H1 (cell line): Measurements from ENCODE around the gene LPXN. TPM values are rescaled to one million over a fixed set of nuclear protein-coding genes. Genes with fewer than 3 reads are reported as not detected.

ENCODE experiments used
- BCL11A ChIP-seq, 2 experiments: IDR thresholded peaks; one replicate each; pipeline ENCODE4 v1.6.1; 2011; ENCODE audit warnings: low read depth in 2 of 2, low read length in 2 of 2, mild to moderate bottlenecking in 2 of 2
- CHD1 ChIP-seq: IDR thresholded peaks from 2 replicates; pipeline ENCODE4 v1.6.1; 2012; ENCODE audit warnings: low read depth, low read length, improper control_type of control experiment
- CREB1 ChIP-seq: IDR thresholded peaks from 2 replicates; pipeline ENCODE4 v1.6.1; 2012; ENCODE audit warnings: inconsistent platforms
- HDAC6 ChIP-seq: IDR thresholded peaks from one replicate; pipeline ENCODE4 v1.7.1; 2012; ENCODE audit warnings: low read depth, mild to moderate bottlenecking, inconsistent platforms, low read length, moderate library complexity
- RNF2 ChIP-seq: fragments of 200-900, 300-1000 bp; sonication (generic); IDR thresholded peaks from 2 replicates; pipeline ENCODE4 v1.7.1; 2016; ENCODE audit warnings: borderline replicate concordance, low read depth, mild to moderate bottlenecking, antibody characterized with exemption, low read length; ENCODE audit not compliant: poor library complexity, severe bottlenecking; ENCODE audit errors: missing control alignments
- SIN3A ChIP-seq, 2 experiments: IDR thresholded peaks in 1 of 2; conservative IDR thresholded peaks in 1 of 2; 2 replicates each; pipeline ENCODE4 v1.6.1; 2011 to 2012; ENCODE audit warnings: low read length in 2 of 2, improper control_type of control experiment in 1 of 2, low read depth in 1 of 2, mild to moderate bottlenecking in 1 of 2
- polyA plus RNA-seq, 7 experiments: library from polyadenylated mRNA; depleted of rRNA in 3 of 7; stranded (reverse) in 5 of 7; unstranded in 2 of 7; fragments of >200 nt in 5 of 7; fragments of 200-250 nt in 2 of 7; gene quantifications; 1 replicate in 5 of 7; 2 replicates in 1 of 7; 4 replicates in 1 of 7; pipeline versions ENCODE4 v1.2.1 to v1.2.3, GENCODE V29; 2011 to 2013; ENCODE audit warnings: missing spikeins in 2 of 7, mixed read lengths in 2 of 7
- total RNA-seq: library from RNA; stranded (reverse); fragmentation: NEBNext Ultra II Directional; extraction: Animal tissue kit (Norgen Biotek cat#: 25700); gene quantifications from 2 replicates; pipeline ENCODE4 v1.2.1, GENCODE V29; 2021

Gene LPXN
- total and polyA plus RNA-seq, 2 of the 8 experiments (the other 6 are each of a cell fraction or from before 2014, with no cell fraction given), result 1.4 to 2.7 TPM

DNA sequence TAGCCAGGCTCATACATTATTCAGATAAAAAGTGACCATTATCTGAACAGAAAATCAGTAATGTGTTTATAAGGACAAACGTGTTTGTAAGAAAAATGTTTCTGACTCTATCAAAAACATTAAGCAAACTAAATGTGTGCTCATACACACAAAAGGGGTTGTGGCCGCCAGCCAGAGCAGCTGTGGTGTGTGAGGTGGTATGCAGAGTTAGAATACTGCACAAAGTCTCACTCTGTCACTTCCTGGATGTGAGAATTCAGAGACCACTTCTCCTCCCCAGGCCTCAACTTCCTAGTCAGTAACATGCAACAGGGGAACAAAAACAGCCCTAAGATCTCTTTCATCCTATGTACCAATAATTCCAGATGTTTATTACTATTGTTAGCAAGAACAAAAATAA lies 77.2 kb downstream of the LPXN start (continued):
- TF ChIP-seq CHD1 (no peak), SIN3A (conservative IDR thresholded peaks at IDR 0.05 in 1 of 2, IDR thresholded peaks at IDR 0.05 in 1 of 2; ENCODE audit: low read depth in 1 of 2, low read length in 2 of 2) (no peak), RNF2 (no peak), CREB1 (no peak), HDAC6 (no peak), BCL11A (IDR thresholded peaks at IDR 0.05; ENCODE audit: low read depth in 2 of 2, low read length in 2 of 2) (no peak)
